ENCODE measurements around the gene DIPK1B. TPM values are rescaled to one million over a fixed set of nuclear protein-coding genes. Genes with fewer than 3 reads are reported as not detected.

DIPK1B gene
- total RNA-seq, 1 experiment from 2014 or later = 45.4 TPM

GRCh38 chr9:136728080-136728547, 15.7 kb downstream of the DIPK1B start (continued):
- no peak for TF ChIP-seq AR (CRISPR knock-in tag; IDR thresholded peaks at IDR 0.05)
- peak; percentile 91 for TF ChIP-seq ARID4B (CRISPR knock-in tag; IDR thresholded peaks at IDR 0.05; ENCODE audit: borderline replicate concordance)
- no peak for TF ChIP-seq JAZF1 (CRISPR knock-in tag; IDR thresholded peaks at IDR 0.05)
- no peak for TF ChIP-seq FOXP4 (CRISPR knock-in tag; IDR thresholded peaks at IDR 0.05)
- no peak; the same call in 1 of the 2 replicates for TF ChIP-seq CREB1 (CRISPR knock-in tag; IDR thresholded peaks at IDR 0.05)
- TF ChIP-seq PRRX2 (CRISPR knock-in tag; IDR thresholded peaks at IDR 0.05) = no peak
- no peak for TF ChIP-seq GTF2I (CRISPR knock-in tag; conservative IDR thresholded peaks at IDR 0.05)
- peak; percentile 57; the same call in 1 of the 2 replicates for TF ChIP-seq ZBTB43 (CRISPR knock-in tag; IDR thresholded peaks at IDR 0.05)
- TF ChIP-seq ZNF425 (CRISPR knock-in tag; conservative IDR thresholded peaks at IDR 0.05) = no peak
- no peak; the same call in 1 of the 2 replicates for TF ChIP-seq ZNF671 (CRISPR knock-in tag; IDR thresholded peaks at IDR 0.05)
- TF ChIP-seq MAX (CRISPR knock-in tag; IDR thresholded peaks at IDR 0.05) = peak; percentile 92
- no peak for TF ChIP-seq CDX4 (CRISPR knock-in tag; IDR thresholded peaks at IDR 0.05; ENCODE audit: borderline replicate concordance)
- TF ChIP-seq ATF3 (CRISPR knock-in tag; conservative IDR thresholded peaks at IDR 0.05) = no peak
- no peak for TF ChIP-seq SOX15 (CRISPR knock-in tag; IDR thresholded peaks at IDR 0.05)
- TF ChIP-seq ZBTB21 (CRISPR knock-in tag; IDR thresholded peaks at IDR 0.05; ENCODE audit: borderline replicate concordance) = 0 out of 2 replicates have a peak, but pooled peaks have one; percentile 50
- TF ChIP-seq IRF1 (CRISPR knock-in tag; IDR thresholded peaks at IDR 0.05) = no peak
- TF ChIP-seq ESRRA (CRISPR knock-in tag; IDR thresholded peaks at IDR 0.05; ENCODE audit: borderline replicate concordance) = no peak
- TF ChIP-seq NFATC4 (CRISPR knock-in tag; IDR thresholded peaks at IDR 0.05) = no peak; the same call in 1 of the 2 replicates
- TF ChIP-seq ZNF532 (CRISPR knock-in tag; IDR thresholded peaks at IDR 0.05; ENCODE audit: borderline replicate concordance) = no peak
